GM21825 (cell line): Measurements from ENCODE around the gene FCHSD1.

Experiments used
- ATAC-seq: cut with Tn5 transposase; IDR thresholded peaks from one replicate; pipeline ENCODE4 v1.9.1; 2021; ENCODE audit warnings: mild to moderate bottlenecking, moderate library complexity; ENCODE audit not compliant: unreplicated experiment

FCHSD1 gene

DNA sequence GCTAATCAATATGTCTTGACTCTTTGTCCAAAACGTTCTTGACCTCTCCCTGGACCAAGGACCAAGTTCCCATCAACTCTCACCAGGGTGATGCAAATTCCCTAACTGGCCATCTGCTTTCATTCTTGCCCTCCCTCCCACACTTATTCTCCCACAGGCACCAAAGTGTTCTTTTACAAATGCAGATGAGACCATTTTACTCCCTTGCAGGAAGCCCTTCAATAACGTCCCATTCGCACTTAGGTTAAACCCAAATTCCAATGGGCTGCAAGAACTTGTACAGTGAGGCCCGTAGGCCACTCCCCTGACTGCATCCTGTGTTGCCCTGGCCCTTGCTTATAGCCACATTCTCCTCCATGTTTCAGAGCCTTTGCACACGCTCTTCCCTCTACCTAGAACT lies 23.5 kb upstream of the FCHSD1 start:
- no peak for ATAC-seq

DNA sequence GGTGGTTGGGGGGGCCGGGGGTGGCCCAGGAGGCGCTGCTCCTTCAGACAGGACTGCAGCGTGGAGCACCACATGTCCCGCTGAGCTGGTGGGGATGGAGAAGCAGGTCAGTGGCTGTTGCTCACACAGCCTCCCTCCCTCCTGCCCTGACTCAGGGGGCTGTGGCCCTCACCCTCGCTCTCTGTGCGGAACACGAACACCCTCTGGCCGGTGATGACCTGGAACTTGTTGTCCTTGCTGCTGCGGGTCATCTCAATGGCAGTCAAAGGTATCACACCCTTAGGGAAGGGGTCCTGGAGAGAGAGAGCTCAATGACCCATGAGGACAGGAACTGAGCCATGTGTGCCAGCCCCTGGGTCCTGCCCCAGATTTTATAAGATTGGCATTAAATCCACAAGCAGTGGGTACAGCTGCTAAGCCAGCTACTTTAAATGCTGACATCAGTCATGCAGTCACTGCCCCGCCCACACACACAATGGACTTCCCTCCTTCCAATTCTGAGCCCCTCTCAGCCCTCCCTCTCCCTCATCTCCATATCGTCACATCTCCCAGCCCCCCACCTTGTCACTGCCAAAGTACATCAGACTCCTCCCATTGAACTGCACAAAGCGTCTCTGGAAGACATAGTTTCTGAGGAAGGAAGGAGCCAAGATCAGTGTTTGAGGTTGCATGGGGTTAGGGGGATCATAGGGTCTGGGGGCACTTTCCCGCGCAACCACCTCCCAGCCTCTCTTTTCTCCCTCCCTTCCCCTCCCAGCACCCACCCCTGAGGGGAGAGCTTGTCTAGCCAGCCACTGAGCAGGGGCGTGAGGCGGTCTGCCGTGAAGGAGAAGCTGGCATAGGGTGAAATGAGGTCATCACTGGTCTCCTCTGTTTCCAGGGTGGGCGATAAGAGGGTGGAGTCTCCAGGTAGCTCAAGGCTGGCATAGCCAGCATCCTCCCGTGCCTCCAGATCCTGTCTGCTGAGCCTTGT lies 21.9 kb upstream of the FCHSD1 start:
- no peak for ATAC-seq

DNA sequence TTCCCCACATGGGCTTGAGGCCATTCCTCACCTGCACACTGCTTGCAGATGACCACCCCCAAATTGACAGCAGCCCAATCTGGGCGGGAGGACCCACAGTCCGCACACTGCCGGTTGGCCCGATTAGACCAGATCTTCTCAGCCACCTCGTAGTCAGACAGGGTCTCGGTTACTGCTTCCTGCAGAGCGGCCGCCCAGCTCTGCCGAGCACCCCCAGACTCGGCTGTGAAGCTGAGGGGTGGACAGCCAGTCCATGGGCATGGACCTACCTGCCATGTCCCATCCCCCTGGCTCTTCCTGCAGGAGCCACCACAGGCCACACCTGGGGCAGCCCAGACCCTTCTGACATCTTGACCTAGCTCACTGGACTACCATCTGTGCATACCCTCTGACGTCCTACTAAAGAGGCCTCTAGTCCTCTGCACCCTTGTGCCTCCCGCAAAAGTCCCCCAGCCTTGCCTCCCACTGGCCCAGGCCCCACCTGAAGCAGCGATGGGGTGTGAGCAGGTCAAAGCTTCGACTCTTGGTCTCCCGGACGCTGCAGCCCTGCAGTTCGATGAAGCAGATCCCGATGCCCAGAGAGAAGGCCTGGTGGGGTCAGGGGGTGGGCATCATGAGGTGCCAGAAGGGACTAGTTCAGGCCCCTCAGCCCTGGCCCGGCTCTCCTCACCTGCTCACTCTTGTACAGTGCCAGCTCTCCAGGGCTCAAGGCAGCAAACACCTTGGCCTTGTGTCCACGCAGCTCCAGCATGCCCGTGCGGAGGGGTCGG lies 21.0 kb upstream of the FCHSD1 start:
- ATAC-seq: no peak

DNA sequence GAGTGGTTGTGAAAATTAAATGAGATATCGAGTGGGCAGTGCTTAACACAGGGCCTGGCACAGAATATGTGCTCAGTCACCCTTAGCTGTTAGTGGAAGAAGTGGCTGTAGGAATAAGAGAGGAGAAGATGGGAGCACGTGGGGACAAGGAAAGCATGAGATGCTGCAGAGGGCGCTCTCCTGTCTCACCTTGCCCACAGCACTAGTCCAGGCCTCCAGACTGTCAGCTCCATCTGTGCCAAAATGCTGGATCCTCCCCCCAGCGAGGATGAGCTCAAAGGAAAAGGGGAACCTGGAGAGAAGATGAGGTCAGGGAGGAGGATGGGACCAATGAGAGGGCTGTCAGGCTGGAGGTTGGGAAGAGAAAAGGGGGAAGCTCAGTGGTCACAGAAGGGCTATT lies 18.3 kb upstream of the FCHSD1 start:
- no peak for ATAC-seq

DNA sequence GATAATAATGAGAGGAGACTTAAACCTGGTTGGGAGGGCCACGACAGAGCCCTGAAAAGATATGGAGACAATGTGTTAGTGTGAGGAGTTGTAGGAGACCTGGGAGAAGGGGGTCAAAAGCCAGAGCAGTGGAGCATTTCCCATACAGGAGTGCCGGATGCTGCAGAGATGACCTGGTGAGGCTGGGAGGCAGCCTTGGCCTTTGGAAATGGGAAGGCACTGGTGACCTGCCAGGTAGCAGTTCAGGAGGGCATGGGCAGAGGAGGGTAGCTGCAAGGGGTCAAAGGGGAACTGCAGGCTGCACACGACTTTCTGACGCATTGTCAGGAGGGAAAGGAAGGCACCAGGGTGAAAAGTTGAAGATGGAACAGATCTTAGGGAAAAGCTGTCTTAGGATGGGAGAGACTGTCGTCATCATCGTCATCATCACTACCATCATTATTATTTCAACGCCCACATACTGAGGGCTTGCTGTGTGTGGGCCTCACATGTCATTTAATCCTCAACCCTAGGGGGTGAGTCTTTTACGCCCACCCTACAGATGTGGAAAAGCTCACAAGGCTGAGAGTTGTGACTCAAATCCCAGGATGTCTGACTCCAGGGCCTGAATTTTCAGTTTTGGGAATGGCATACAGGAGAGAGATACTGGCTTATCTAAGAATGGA lies 17.5 kb upstream of the FCHSD1 start:
- no peak for ATAC-seq

DNA sequence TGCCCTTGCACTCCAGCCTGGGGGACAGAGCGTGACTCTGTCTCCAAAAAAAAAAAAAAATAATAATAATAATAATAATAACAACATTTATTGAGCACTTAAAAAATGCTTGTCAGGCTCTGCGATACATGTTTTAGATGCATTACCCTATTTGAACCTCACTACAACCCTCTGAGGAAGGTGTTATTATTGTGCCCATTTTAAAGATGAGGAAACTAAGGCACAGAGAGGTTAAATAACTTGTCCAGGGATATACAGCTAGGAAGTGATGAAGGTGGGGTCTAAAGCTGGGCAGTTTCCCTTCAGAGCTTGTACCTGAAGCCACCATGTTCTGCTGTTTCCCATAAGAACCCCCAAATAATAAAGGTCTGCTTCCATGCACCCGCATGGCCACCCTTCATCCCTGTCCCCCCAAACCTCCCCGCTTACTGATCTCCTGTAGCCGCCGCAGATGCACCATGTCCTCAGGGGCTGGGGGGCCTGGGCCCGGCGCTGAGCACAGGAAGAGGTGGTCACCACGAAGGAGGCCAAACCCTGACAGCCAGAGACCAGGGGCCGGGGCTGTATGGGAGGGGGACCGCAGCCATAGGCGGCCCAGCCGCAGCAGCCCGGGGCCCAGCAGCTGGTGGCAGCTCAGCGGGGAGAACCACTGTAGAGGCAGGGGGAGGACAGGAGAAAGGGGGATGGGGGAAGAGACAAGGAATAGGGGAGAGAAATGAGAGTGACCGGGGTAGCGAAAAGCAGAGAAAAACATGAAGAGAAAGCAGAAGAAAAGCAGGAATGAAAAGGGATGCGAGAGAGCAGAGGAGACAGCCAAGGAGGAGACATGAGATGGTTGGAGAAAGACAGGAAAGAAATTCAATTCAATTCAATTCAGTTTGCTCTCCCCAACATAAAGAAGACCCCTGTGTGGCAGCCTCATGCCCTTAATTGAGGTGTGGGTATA lies 15.1 kb upstream of the FCHSD1 start:
- ATAC-seq: no peak

DNA sequence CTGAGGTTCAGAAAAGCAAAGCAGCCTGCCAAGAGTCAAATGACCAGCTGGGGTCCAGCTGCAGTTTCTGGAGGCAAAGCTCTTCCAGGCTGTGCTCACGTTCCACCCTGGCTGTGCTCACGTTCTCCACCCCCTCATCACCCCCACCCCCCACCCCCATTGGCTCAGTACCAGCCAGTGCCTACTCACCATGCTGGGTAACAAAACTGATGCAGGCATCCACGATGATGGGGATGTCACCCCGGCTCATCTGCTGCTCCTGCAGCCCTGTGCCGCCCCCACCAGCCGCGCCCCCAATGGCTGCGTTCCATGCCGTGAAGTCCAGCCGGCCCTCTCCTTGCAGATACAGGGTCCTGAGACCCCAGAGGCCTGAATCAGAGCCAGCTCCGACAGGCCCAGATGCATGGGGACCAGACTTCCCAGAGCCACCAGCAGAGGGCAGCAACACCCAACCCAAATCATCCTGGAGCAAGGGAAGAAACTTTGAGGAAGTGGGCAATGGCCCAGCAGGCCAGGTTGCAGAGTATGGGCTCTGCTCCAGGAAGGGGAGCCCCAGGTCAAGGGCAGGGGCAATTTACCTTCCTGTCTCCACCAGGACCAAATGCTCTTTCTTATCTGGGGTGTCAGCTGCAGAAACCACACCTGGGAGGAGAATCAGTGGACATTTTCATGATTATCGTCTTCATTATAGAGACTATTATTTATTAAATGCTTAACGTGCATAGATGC lies 13.7 kb upstream of the FCHSD1 start:
- ATAC-seq: peak; percentile 86

DNA sequence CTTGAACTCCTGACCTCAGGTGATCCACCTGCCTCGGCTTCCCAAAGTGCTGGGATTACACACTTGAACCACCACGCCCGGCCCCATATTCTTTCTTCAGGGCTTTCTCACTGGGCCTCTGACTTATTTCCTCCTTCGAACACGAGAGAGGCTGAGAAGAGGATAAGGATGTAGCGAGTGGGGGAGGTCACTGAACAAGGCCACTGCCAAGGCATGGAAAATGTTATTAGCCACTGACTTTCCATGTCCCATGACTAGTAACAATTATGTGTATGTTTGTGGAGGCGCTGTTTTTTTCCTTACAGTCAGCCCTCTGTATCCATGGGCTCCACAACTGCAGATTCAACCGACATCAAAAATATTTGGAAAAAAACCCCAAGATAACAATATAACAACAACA lies 12.3 kb upstream of the FCHSD1 start:
- ATAC-seq: no peak

DNA sequence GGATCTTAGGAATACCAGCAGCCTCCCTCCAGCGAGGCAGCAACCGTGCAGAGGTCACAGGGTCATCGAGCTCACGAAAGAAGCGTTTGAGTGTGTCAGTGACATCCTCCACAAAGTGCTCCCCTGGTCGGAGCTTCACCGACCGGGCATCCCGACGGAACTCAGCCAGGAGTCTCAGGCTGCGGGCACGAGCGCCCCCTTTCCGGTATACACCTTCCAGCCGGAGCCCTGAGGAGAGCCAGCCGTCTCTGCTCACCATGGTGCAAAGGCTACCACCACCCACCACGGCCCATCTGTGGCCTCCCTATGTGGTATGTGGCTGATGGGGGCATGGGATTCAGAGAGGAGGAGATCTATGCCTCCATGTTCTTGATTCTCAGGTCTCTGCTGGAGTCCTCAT lies 10.8 kb upstream of the FCHSD1 start:
- ATAC-seq: no peak

DNA sequence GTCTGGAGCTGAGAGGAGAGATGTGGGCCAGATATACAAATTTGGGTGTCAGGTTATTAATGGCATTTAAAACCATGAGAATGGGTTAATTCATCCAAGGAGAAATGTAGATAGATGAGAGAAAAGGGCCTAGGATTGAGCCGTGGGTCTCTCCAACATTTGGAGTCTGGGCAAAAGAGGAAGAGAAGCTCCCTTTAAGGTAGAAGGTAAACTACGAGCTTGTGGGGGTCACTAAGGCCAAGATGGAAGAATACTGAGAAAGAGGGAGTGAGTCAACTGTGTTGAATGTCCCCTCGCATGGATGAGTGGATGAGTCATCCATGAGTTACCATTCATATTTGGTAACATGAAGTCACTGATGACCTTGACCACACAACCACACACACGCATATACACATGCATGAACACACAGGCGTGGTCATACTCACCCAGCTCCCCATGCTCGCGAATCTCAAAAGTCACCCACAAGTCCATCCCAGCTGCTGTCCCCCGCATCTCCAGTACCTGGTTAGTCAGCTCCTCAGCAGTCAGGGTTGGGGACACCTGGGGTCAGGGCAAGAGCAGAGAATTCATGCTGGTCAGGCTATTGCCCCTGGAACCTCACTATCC lies 6.8 kb upstream of the FCHSD1 start:
- peak; percentile 66 for ATAC-seq

DNA sequence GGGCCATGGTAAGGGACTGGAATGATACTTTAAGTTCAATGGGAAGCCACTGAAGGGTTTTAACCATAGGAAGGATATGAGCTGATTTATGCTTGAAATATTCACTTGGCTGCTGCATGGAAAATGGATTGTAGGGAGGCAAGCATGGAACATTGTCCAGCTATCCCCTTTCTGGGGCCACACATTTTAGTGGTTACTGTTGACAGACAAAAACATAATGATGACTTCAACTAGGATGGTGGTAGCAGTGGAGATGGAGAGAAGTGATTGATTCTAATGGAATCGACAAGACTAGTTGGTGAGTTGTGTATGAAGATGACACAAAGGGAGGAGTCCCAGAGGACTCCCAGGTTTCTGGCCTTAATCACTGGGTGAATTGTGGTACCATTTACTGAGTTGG lies 6.2 kb upstream of the FCHSD1 start:
- ATAC-seq: no peak

DNA sequence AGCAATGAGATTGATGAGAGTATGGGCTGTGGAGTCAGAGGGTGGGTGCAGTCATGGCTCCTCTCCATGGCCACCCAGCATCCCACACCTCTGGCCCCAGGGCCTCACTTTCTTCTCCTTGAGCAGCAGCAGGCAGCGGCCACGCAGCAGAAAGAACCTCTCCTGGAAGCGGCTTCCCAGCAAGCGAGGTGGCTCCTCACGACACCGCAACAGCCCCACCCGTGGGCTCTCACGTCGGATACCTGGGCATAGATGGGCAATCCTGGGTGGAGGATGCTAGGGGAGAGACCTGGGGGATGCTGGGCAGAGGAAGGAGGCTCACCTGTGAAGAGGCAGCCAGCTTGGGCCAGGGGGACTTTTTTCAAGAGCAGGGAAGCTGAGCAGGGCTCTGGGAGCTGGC lies 5.2 kb upstream of the FCHSD1 start:
- ATAC-seq: no peak

DNA sequence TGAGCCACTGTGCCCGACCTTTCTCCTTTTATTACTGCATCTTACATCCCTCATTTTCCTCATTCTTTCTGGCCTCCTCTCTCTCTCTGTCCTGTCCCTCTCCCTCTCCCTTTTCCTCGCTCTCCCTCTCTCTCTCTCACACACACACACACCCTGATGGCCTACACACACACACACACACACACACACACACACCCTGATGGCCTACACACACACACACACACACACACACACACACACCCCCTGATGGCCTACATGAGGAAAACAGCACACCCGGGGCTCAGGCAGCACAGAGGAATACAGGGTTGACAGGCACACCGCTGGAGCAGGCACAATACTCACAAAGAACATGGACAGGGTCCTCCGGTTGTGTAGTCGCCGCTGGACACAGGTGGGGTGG lies 3.8 kb upstream of the FCHSD1 start:
- no peak for ATAC-seq

DNA sequence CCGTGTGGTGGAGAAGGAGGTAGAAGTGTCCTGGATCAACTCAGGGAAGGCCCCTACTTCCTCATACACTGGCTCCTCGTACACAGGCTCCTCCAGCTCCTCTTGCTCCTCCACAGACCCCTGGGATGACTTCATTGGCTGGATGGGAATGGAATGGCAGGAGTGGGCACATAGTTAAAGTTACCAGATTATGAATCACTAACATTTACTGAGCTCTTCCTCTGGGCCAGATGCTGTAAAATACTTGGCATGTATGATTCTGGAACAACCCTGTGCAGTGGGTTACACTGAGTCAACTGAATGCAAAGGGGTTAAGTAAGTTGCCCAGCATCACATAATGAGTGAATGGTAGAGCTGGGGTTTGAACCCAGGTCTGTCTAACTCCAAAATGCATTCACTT lies 3.1 kb upstream of the FCHSD1 start:
- no peak for ATAC-seq

DNA sequence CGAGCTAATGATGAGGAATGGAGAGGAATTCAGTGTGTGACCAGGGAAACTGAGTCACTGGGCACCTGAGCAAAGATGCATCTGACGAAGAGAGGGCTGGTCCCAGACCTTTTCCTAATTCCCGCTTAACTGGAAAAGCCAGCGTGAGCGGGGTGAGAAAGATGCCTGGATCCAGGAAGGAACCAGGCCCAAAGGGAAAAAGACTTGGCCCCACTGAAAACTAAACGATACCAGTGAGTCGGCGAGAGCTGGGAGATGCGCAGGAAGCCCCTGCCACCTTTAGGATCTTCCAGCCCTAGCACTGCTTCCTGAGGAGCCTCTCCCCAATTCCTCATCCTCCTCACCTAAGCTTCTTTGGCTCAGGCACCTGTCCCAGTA lies 499 bp upstream of the FCHSD1 start:
- no peak for ATAC-seq

DNA sequence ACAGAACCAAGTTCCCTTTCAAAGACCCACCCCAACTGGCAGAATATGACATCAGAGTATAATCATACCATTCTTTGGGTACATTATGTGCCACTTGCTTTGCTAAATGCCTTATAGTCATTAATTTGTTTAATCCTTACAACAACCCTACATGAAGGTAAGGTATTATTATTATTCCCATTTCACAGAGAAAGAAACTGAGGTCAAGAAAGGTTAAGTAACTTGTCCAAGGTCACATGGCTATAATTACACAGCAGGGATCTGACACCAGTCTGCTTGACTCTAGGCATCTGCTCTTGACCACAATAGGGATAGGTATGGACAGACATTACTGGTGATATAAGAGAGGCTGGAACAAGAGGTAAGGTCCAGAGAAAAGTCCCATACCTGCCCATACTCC lies 1.2 kb downstream of the FCHSD1 start:
- ATAC-seq: no peak

DNA sequence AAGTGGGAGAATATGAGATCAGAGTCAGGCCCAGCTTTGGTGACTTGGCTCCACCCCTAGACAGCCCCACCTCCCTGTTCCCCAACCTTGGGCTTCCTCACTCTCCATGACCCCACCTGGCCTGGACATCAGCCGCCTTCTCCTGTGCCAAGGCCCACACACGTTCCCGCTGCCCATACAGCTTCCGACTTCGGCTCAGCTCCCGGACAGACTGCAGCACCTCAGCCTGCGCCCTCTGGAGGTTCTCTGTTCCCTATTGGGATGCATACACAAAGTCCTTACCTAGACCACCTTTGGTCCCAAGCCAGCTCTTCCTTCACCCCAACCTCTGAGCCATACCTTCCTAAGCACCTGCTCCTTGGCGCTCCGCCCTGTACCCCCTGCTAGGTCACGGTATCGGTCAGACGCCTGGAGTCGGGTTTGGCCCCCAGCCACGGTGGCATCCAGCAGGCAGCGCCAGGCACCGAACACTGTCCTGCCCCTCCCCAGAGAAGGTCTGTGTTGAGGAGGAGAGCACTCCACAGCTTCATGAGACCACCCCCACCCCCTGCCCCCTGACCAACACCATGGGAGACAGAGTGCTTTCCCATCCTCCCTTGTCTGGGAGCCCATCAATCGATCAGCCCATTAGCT lies 2.0 kb downstream of the FCHSD1 start:
- no peak for ATAC-seq

DNA sequence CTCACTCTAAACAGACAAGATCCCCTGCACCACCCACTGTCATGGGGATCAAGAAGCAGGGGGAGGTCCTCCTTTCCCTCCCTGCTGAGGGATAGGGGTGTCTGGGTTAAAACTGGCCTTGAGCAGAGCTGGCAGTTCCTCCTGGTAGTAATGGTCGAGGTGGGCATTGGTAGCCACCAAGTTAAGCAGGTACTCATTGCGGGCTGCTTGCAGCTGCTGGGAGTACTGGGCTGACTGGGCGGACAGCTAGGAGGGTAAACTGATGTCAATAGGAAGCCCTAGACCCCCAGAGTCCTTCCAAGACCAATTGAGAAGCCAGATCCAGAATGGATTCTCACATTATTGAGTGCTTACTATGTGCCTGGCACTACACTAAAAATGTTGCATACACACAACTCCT lies 3.4 kb downstream of the FCHSD1 start:
- no peak for ATAC-seq

DNA sequence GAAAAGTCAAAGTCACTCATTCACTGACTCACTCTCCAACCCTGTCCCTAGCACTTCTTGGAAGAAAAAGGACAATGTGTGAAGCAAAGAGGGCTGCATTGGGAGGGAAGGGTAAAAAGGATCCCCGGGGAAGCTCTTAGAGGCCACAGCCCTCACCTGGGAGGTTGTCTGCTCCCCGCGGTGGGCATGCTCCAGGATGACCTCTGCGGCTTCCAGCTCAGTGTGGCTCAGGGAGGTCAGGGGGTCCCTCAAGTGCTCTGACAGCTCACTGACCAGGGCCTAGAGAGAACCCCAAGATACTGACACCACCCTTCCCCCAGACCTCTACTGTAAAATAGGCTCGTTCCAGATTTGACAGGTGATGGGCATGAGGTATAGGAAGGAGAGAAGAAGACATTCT lies 4.0 kb downstream of the FCHSD1 start:
- no peak for ATAC-seq
